NCI-H526 treated with DMSO at 0.1 percent for 48 hours (cell line): ENCODE measurements around the gene NR3C1.
"Not testable (repeated sequence)": the region's sequence is repeated elsewhere in the genome, so short reads cannot be mapped to it uniquely, and the experiment has no call there.

ENCODE experiments used
- DNase-seq: peaks from one replicate; lab custom pipeline; 2025; lab: John Stamatoyannopoulos, UW

Gene NR3C1

DNA sequence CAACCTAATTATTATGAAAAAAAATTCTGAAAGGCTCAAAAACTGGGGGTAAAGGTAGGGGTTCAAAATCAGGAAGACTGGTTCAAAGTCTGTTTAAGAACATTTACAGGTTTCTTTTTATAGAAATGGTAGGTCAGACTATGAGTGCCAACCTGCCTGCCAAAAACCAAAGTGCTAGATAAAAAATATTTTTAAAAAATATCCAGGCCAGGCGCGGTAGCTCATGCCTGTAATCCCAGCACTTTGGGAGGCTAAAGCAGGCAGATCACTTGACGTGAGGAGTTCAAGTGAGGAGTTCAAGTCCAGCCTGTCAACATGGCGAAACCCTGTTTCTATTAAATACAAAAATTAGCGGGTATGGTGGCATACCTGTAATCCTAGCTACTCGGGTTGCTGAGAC is 67.0 kb downstream of the NR3C1 start:
- no peak for DNase-seq

DNA sequence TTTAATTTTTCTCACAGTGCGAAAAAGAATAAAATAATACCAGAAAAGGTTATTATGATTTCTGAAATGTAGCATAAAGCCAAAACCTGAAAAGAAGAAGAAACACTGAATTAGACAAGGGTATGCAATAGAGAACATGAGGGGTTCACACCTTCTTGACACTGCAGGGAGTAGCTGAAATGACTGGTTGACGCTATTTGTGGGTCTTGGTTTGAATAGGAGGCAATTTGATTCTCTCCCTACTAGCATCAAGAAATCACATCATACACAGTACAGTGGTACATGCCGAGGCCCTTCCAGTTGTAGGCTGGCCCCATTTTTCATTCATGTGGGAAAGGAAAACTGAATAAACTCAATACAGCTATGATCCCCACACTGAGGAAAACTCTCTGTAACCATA is 68.6 kb downstream of the NR3C1 start:
- DNase-seq: no peak

DNA sequence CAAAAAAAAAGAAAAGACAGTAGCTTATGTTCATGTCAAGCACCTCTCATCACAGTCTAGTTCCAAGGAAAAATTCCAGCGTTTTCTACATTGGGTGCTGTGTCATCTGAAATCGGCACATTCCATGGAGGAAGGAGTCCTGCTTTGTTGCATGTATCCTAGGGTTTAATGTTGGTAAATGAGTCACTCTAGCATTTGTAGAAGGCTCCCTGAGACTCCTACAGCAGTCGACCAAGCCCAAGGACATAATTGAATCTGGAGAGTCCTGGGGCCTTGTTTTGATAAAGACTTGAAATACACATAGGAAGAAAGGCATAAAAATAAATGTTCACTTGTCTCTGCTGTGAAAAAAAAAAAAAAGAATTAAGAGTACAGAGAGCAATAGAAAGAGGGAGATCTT is 69.1 kb downstream of the NR3C1 start:
- not testable (repeated sequence) for DNase-seq

DNA sequence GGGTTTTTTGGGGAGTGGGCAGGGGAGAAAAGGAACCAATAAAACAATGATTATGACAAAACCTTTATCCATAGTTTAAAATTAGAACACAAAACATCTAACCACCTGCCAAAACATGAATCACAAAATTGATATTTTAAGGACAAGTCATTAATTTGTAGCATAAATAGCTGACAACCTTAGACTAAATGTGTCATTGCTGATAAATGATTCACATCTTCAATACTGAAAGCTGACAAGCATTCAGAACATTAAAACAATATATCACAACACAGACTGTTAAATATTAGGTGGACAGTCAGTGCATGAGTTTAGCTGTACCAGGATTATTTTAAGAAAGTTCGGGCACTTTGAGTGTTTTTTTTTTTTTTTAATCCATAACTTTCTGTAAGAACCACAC is 71.5 kb downstream of the NR3C1 start:
- no peak for DNase-seq

DNA sequence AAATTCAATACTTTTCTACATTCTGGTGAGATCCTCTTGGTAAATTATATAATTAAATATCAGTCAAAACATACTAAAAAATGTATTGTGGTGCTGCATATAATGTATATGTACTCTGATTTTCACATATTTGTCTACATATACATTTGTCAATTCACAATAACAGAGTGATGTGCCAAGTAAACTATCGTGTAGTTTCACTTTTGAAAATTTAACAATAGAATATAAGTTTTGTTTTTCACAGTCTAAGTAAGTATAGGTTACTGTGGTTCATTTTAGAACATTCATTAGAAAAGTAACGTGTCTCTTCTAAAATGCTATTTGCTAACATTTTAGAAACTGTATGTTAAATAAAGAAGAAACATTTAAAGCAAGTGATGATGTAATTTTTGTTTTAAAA is 73.6 kb downstream of the NR3C1 start:
- no peak for DNase-seq

DNA sequence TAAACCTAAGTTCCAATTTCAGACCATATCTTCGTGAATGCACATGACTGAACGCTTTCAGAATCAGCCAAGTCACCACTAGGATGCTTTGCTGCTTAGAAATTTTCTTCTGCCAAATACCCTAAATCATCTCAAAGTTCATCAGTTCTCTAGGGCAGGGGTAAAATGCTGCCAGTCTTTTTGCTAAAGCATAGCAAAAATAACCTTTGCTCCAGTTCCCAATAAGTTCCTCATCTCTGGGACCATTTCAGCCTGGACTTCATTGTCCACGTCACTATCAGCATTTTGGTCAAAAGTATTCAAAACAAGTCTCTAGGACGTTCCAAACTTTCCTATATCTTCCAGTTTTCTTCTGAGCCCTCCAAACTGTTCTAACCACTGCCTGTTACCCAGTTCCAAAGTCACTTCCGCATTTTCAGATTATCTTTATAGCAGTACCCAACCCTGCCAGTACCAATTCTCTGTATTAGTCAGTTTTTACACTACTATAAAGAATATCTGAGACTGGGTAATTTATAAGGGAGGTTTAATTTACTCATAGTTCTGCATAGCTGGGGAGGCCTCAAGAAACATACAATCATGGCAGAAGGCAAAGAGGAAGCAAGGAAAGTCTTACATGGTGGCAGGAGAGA is 74.8 kb downstream of the NR3C1 start:
- DNase-seq: no peak

DNA sequence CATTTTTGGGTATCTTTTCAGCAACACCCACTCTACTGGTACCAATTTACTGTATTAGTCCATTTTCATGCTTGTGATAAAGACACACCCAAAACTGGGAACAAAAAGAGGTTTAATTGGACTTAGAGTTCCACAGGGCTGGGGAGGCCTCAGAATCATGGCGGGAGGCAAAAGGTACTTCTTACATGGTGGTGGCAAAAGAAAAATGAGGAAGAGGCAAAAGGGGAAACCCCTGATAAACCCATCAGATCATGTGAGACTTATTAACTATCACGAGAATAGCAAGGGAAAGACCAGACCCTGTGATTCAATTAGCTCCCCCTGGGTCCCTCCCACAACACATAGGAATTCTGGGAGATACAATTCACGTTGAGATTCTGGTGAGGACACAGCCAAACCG is 78.4 kb downstream of the NR3C1 start:
- not testable (repeated sequence) for DNase-seq

DNA sequence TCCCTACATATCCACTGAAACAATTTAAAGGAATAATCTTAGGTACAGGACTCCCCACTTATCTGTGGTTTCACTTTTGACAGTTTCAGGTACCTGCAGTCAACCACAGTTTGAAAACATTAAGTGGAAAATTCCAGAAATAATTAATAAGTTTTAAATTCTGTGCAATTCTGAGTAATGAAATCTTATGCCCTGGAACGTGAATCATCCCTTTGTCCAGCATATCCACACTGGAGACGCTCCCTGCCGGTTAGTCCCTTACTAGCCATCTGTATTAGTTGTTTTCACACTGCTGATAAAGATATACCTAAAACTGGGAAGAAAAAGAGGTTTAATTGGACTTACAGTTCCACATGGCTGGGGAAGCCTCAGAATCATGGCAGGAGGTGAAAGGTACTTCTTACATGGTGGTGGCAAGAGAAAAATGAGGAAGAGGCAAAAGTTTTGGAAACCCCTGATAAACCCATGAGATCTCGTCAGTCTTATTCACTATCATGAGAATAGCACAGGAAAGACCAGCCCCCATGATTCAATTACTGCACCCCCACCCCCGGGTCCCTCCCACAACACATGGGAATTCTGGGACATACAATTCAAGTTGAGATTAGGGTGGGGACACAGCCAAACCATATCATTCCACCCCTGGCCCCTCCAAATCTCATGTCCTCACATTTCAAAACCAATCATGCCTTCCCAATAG is 80.4 kb downstream of the NR3C1 start:
- DNase-seq: not testable (repeated sequence)

DNA sequence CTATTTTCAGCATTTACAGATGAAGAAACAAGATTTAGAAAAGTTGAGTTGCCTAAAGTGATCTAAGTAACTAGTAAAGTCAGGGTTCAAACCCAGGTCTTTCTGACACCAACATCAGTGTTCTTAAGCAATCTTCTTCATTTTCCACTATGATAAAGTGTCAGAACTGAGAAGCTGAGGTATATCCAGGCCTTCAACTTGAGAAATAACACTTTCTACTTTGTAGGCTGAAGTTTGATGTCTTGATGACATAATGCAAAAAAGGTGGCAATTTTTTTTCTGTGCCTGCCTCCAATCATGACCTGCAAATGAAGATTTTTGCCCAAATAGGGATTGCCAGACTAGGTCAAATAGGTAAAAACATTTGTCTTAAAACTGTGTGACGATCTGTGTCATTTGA is 81.3 kb downstream of the NR3C1 start:
- no peak for DNase-seq

DNA sequence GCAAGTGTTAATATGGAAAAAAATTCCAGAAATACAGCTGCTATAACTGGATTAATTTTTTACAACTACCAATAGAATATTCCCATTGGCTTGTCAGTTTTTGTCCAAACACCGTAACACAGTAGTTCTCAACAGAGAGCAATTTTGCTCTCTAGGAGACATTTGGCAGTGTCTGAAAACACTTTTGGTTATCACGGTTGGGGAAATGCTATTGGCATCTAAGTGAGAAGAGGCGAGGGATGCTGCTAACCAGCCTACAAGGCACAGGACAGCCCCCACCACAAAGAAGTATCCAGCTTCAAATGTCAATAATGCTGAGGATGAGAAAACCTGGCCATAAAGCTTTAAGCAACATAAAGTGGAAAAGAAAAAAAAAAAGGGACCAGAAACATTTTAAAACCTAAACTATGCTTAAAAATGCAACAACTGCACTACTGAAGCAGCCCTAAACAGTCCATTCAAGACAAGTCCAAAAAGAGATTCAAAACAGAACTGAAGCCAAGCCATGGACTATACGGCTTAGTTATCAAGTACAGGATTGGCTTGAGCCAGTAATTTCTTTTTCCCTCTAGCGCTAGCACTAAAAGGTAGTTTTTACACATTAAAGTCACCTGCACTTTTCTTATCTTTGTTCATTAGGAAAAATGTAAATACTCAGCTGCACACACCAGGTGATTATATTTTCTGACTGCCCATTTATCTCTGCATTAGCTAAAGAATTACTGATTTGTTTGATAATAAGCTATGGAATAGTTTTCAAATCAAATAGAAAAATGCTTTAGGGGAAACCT is 83.9 kb downstream of the NR3C1 start:
- DNase-seq: no peak

DNA sequence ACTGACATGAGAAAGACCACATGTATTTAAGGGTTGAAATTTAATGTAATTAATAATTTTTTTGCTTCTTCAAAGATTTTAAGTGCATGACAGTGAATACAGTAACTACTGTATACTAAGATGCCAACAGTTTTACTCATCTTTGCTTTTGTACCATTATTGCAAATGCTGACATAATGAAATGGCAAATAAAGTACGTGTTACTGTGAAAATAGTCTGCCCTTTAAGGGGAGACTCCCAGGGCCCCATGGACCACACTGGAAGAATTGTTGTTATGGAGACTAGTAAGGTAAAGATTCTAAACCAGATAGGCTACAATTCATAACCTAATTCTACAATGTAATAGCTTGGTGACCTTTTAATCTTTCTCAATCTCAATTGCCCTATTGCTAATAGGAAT is 84.7 kb downstream of the NR3C1 start:
- no peak for DNase-seq

DNA sequence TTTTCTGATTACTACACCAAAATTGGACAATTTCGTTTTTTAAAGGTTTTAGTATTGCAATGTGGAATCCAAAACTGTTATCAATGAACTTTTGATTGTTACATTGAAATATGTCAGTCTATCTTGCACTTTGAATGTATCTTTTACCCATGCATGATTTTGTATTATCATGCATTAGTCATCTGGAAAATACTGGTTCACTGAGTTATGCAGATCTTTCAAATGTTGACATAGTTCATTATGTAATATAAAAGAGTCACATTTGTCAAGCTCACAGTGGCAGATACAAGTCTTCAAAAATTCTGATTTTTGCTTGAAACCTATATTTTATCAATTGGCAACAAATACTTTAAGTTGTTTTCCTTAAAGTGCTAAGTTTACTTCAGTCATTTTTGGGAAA is 85.2 kb downstream of the NR3C1 start:
- no peak for DNase-seq

DNA sequence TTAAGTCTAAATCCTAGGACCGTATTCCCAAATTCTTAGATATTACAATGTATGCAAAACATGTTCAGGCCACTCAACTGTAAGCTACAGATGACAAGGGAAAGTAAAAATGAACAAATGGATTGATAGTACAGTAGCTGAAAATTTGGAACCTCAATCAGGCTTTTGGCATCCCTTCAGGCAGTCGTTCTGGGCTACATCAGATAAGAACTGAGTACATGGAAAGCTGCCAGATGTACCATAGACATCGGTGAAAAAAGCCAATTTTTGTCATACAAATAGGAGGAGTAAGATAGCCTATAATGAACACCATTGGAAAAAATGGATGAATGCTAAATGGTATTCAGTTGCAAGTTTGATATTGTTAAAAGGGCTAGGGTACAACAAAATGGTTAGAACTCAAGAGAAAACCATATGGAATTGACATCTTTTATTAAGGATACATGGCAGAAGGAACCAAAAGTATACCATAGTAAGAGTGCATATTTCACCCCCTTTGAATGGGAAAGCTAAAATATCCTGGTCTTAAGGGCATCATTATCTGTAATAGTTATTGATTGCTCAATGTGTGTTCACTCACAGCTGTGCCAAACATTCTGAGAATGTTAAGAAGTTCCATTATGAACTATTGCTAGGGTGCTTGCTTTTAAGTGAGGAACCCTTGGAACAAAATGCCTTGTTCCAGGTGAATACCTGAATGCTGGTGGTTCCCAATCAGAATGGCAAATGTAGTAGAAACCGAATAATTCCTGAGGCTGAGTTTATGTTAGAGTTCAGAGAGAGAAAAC is 86.4 kb downstream of the NR3C1 start:
- no peak for DNase-seq

DNA sequence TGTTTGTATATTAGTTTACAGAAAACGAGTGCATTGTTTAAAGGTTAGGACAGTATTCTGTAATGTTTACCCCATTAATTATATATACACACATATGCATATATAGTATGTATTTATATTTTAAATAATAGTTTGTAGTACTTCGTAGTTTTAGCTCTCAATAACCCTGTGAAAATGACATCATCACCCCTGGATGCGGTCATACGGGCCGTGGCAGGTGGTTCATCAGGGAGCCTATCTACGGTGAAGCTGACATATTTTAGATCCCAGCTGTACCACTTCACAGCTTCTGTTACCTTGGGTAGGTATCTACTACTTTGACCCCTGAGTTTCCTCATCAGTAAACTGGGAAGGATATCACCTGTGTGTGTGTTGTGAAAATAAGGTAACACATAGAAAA is 87.1 kb downstream of the NR3C1 start:
- DNase-seq: no peak

DNA sequence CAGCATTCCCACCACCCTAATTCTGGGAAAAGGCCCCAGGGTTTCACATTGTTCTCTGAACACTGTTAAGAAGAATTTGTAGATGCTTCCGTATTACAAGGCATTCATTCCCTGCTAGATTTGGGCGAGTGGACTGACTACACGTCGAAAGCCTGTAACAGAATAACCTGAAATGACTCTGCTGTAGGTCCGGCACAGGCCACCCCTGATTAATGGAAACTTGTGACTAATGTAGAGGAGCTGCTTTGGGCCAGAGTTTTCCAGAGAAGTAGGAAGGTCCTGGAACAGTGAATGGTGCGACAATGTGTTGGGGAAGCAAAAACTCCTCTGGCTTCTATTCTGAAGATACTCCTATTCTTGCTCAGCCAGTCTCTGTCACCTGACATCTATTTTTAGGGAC is 87.6 kb downstream of the NR3C1 start:
- DNase-seq: no peak

DNA sequence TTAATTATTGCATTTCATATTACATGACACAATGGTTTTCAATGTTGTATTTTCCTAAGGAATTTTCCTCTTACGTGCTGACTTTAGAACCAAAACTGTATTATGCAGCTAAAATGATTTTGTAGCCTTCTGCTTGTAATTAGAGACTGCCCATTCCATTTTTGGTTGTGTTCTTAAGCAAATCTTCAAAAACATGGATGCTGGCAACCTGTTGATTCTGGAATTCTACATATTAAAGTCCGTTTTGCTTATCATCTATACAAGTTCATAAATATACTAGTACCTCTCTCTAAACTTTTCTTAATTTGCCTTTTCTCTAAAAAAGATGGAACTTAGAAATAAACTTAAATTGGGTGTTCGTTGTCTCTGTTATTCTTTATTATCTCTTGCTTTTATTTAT is 88.3 kb downstream of the NR3C1 start:
- DNase-seq: no peak

DNA sequence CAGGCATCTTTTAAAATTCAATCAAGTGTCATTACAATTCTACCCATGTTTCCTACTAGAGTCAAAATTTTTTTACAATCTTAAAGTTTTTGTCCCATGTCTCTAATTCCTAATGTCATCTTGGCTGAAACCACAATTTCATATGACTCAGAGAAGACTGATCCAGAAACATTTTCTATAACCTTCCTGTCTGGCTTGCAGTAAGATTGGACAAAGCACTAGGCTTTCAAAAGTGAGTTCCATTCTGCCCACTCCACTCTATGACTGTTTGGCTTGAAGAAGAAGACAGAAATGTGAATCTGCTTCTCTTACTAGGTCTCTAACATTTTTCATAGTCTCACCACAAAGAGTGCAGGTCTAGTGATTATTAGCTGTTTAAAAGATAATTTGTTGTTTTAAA is 88.8 kb downstream of the NR3C1 start:
- no peak for DNase-seq

DNA sequence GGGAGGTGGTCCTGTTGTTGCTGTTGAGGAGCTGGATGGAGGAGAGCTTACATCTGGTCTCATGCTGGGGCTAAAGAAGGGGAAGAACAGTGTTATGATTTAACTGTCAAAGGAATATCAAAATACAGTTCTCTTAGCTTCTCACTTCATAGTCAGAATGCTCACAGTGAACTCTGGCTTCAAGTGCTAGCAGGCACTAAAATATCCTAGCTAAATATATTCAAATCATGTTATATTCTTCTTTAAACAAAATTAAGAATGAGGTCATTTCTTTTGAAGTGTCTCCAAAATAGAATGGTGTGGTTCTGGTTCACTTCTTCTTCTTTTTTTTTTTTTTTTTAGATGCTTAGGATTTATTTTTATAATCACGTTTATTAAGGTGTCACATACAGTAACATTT is 89.4 kb downstream of the NR3C1 start:
- DNase-seq: no peak

DNA sequence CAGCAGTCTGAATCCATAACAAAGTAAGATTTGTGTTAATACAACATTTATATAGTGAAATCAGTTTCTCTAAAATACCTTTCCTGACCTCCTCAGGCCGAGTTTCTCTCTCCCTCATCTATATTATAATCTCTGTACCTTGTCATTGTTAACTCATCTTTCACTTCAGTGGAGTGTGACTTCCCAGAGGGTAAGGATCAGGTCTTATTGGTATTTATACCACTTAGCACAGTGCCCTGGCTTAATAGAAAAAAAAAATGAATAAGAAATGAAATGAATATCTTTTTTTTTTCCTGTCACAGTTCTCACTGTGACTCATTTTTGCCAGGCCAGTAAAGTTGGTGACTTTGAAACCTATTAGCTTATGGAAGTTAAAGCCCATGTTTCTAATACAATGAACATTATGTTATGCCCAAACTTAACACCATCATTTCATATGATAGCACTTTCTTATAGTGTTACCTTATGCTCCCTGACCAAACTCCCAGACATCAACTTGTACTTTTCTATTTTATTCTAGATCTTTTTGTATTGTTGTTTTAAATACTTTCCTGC is 90.1 kb downstream of the NR3C1 start:
- DNase-seq: no peak

DNA sequence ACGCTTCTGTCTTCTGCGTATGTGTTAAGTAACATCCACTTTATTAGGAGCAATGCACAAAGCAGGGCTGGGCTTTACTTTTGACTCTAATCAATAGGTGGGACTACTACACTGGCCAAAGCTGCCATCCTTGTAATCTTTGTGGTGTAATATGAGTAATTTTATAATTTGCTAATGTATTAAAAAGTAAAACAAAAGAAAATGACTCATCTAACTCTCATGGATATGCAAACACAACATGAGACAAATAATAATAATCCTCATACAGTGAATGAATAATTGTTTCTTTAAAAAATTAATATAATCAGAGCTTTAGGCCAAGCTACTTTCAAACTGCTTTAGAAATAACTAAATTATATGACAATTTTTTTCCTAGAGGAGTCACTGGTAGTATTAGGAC is 90.7 kb downstream of the NR3C1 start:
- DNase-seq: no peak

DNA sequence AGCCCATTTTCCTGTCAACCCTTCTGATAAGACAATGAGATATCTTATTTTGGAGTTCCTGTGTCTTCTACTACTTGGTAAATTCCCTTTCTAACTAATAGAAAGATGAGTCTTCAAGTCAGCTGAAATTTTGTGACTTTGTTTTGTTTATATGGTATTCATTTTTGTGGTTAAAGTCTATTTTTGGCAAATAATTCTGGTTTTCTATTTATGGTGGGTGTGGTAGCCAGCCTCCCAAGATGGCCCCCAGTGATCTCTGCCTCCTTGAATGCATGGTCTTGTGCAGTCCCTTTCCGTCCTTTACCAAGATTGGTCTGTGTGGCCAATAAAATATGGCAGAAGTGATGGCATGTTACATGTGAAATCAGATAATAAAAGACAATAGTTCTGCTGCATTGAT is 91.5 kb downstream of the NR3C1 start:
- no peak for DNase-seq

DNA sequence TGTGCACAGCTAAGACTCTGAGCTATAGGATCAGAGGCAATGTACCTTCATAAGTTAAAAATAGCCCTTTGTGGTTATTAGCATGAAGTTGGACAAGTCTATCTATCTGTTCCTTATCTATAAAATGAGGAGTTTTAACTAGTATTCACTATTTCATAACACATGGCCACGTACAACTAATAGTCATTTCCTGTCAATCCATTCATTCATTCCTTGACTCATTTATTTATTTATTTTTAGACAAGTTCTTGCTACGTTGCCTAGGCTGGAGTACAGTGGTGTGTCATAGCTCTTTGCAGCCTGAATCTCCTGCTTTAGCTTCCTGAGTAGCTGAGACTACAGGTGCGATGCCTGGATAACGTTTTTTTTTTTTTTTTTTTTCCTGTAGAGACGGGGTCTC is 92.1 kb downstream of the NR3C1 start:
- no peak for DNase-seq
